HCT116 (cell line): Measurements from ENCODE around the gene WNT7B. TPM values are rescaled to one million over a fixed set of nuclear protein-coding genes. Genes with fewer than 3 reads are reported as not detected.

Source experiments
- ATAC-seq: fragments of 200-7000 bp; cut with Tn5 transposase; 2 replicates; pipeline ENCODE4 v1.9.1; 2020; ENCODE audit warnings: mild to moderate bottlenecking, moderate library complexity
- BruUV-seq: library from RNA; stranded (reverse); fragments of 400-500 nt; replicated peaks from 2 replicates; lab custom pipeline; 2021; lab: Mats Ljungman, UMichigan
- CTCF ChIA-PET: fragments of 300-600 bp; sonication (Branson Sonifier 250); formaldehyde crosslinking; loops from one replicate; lab custom pipeline; 2021; ENCODE audit warnings: antibody characterized with exemption; lab: Charles Lee
- POLR2A ChIA-PET: fragments of 300-600, 350-600 bp; sonication (Branson Sonifier 250); formaldehyde crosslinking; loops from one replicate; lab custom pipeline; 2021; ENCODE audit warnings: antibody characterized with exemption; lab: Charles Lee
- RAD21 ChIA-PET, 2 experiments: fragments of 300-600 bp; sonication (Branson Sonifier 250); formaldehyde crosslinking; loops; one replicate each; lab custom pipeline; 2023; ENCODE audit warnings: low total read pairs in 2 of 2; ENCODE audit not compliant: uncharacterized antibody in 2 of 2, unreplicated experiment in 2 of 2, low non-redundant PET in 1 of 2; lab: Charles Lee
- DNase-seq: peaks from one replicate; pipeline ENCODE4 v3.0.0-alpha.2; 2010; ENCODE audit warnings: low read depth, low spot score
- H2AFZ ChIP-seq: fragments of 200-600 bp; shearing (Covaris generic), sonication (generic); 2 replicates; pipeline ENCODE4 v1.6.1; 2017; ENCODE audit warnings: low read depth, mixed run types, mixed read lengths, antibody characterized with exemption, low read length; ENCODE audit not compliant: poor library complexity, severe bottlenecking
- H3K27ac ChIP-seq: 2 replicates; pipeline ENCODE4 v1.5.1; 2012; ENCODE audit warnings: low read depth, low read length
- H3K27me3 ChIP-seq: fragments of 200-600 bp; sonication (generic); 2 replicates; pipeline ENCODE4 v1.6.1; 2016; ENCODE audit warnings: mixed run types, low read length, mixed read lengths; ENCODE audit not compliant: insufficient read depth
- H3K36me3 ChIP-seq, 2 experiments: fragments of 200-500 bp in 1 of 2; fragments of 200-600 bp in 1 of 2; sonication (Bioruptor generic) in 1 of 2; sonication (generic) in 1 of 2; 2 replicates each; pipeline versions ENCODE4 v1.5.1 to v1.6.1; 2014 to 2016; ENCODE audit warnings: low read length in 2 of 2, inconsistent platforms in 1 of 2, mixed read lengths in 1 of 2, mixed run types in 1 of 2; ENCODE audit not compliant: insufficient read depth in 2 of 2, control insufficient read depth in 1 of 2
- H3K4me1 ChIP-seq, 2 experiments: fragments of 200-600 bp in 1 of 2; sonication (generic) in 1 of 2; 2 replicates each; pipeline versions ENCODE4 v1.5.1 to v1.6.1; 2012 to 2017; ENCODE audit warnings: low read length in 2 of 2, inconsistent platforms in 1 of 2, mild to moderate bottlenecking in 1 of 2, mixed read lengths in 1 of 2, mixed run types in 1 of 2, moderate library complexity in 1 of 2; ENCODE audit not compliant: insufficient read depth in 2 of 2, control insufficient read depth in 1 of 2
- H3K4me2 ChIP-seq: fragments of 200-600 bp; sonication (generic); 2 replicates; pipeline ENCODE4 v1.6.1; 2017; ENCODE audit warnings: mixed run types, low read length, mixed read lengths
- H3K4me3 ChIP-seq, 2 experiments: fragments of 200-600 bp in 1 of 2; sonication (generic) in 1 of 2; replicated peaks in 1 of 2; 2 replicates each; pipeline ENCODE4 v1.5.1; 2011 to 2016; ENCODE audit warnings: low read length in 2 of 2, control low read depth in 1 of 2, low read depth in 1 of 2, mild to moderate bottlenecking in 1 of 2, mixed read lengths in 1 of 2, mixed run types in 1 of 2
- H3K79me2 ChIP-seq: fragments of 200-600 bp; sonication (generic); 2 replicates; pipeline ENCODE4 v1.6.1; 2017; ENCODE audit warnings: mild to moderate bottlenecking, mixed run types, low read length, moderate library complexity, mixed read lengths; ENCODE audit not compliant: insufficient read depth
- H3K9ac ChIP-seq: fragments of 200-600 bp; sonication (generic); 2 replicates; pipeline ENCODE4 v1.6.1; 2016; ENCODE audit warnings: low read length, mixed read lengths
- H3K9me2 ChIP-seq: fragments of 200-600 bp; sonication (generic), shearing (Covaris generic); 2 replicates; pipeline ENCODE4 v1.6.1; 2017; ENCODE audit warnings: mixed run types, mild to moderate bottlenecking, moderate library complexity; ENCODE audit not compliant: insufficient read depth
- H3K9me3 ChIP-seq, 2 experiments: fragments of 200-500 bp in 1 of 2; fragments of 200-600 bp in 1 of 2; sonication (Bioruptor generic) in 1 of 2; sonication (generic) in 1 of 2; 2 replicates each; pipeline ENCODE4 v1.6.1; 2014 to 2017; ENCODE audit warnings: low read length in 2 of 2, mixed read lengths in 2 of 2, inconsistent platforms in 1 of 2, low read depth in 1 of 2, mild to moderate bottlenecking in 1 of 2, mixed run types in 1 of 2, moderate library complexity in 1 of 2; ENCODE audit not compliant: control insufficient read depth in 1 of 2, insufficient read depth in 1 of 2
- H4K20me1 ChIP-seq: fragments of 200-600 bp; sonication (generic), shearing (Covaris generic); 2 replicates; pipeline ENCODE4 v1.6.1; 2017; ENCODE audit warnings: mixed run types, mild to moderate bottlenecking, moderate library complexity; ENCODE audit not compliant: insufficient read depth
- CBX3 ChIP-seq: IDR thresholded peaks from 2 replicates; pipeline ENCODE4 v1.6.1; 2012; ENCODE audit warnings: low read depth
- CEBPB ChIP-seq: IDR thresholded peaks from 2 replicates; pipeline ENCODE4 v1.6.1; 2012; ENCODE audit warnings: low read depth
- EGR1 ChIP-seq: IDR thresholded peaks from 2 replicates; pipeline ENCODE4 v1.6.1; 2012; ENCODE audit warnings: low read depth
- ELF1 ChIP-seq: IDR thresholded peaks from 2 replicates; pipeline ENCODE4 v1.6.1; 2012; ENCODE audit warnings: low read depth, borderline replicate concordance
- EZH2 ChIP-seq: fragments of 200-600 bp; sonication (generic); IDR thresholded peaks from 2 replicates; pipeline ENCODE4 v1.6.1; 2017; ENCODE audit warnings: antibody characterized with exemption, mixed run types
- FOSL1 ChIP-seq: IDR thresholded peaks from 2 replicates; pipeline ENCODE4 v1.6.1; 2012; ENCODE audit warnings: low read depth
- MAX ChIP-seq: IDR thresholded peaks from 2 replicates; pipeline ENCODE4 v1.6.1; 2012
- POLR2A ChIP-seq: IDR thresholded peaks from 2 replicates; pipeline ENCODE4 v1.7.0; 2011; ENCODE audit warnings: borderline replicate concordance; ENCODE audit not compliant: insufficient read depth, insufficient read length; ENCODE audit errors: extremely low read depth
- POLR2AphosphoS5 ChIP-seq: IDR thresholded peaks from 2 replicates; pipeline ENCODE4 v1.6.1; 2011; ENCODE audit warnings: mild to moderate bottlenecking, low read depth, low read length, moderate library complexity
- RAD21 ChIP-seq: IDR thresholded peaks from 2 replicates; pipeline ENCODE4 v1.6.1; 2012; ENCODE audit warnings: low read depth, mild to moderate bottlenecking
- SIN3A ChIP-seq: IDR thresholded peaks from 2 replicates; pipeline ENCODE4 v1.6.1; 2012; ENCODE audit warnings: low read depth
- SRF ChIP-seq: IDR thresholded peaks from 2 replicates; pipeline ENCODE4 v1.6.1; 2012; ENCODE audit warnings: low read depth
- TCF7L2 ChIP-seq: IDR thresholded peaks from 2 replicates; pipeline ENCODE4 v1.7.0; 2011; ENCODE audit warnings: borderline replicate concordance, inconsistent platforms; ENCODE audit not compliant: insufficient read depth, insufficient read length; ENCODE audit errors: extremely low read depth
- YY1 ChIP-seq: IDR thresholded peaks from 2 replicates; pipeline ENCODE4 v1.6.1; 2011; ENCODE audit warnings: low read length, low read depth, moderate library complexity, mild to moderate bottlenecking; ENCODE audit not compliant: insufficient replicate concordance; ENCODE audit errors: extremely low read depth
- ZFX ChIP-seq: fragments of 450-650 bp; IDR thresholded peaks from 2 replicates; pipeline ENCODE4 v1.6.1; 2017
- ZNF274 ChIP-seq: fragments of 200-500 bp; sonication (Bioruptor generic); IDR thresholded peaks from 2 replicates; pipeline ENCODE4 v1.6.1; 2014; ENCODE audit warnings: mild to moderate bottlenecking, low read depth, low read length, inconsistent platforms
- intact Hi-C: fragments of 100-400 bp; cut with micrococcal nuclease; formaldehyde crosslinking; loops from 2 replicates; pipeline ENCODE4 v1.10.0; 2022
- total RNA-seq: library from RNA; stranded (reverse); gene quantifications from one replicate; pipeline ENCODE4 v1.2.1, GENCODE V29; 2021; ENCODE audit not compliant: unreplicated experiment

The WNT7B gene
- total RNA-seq, 1 experiment from 2014 or later = 10.5 TPM

GRCh38 chr22:45897736-45898135 is 79.2 kb downstream of the WNT7B start:
- no peak overlapping the region for H3K4me3 ChIP-seq
- H3K27me3 ChIP-seq = no peaks in the 10 kb centered on the region
- CTCF ChIA-PET = no interaction called here
- no peaks in the 10 kb centered on the region for H3K36me3 ChIP-seq
- H3K4me2 ChIP-seq = no peak overlapping the region
- no peak for TF ChIP-seq ZNF274
- TF ChIP-seq FOSL1 = no peak
- no peak for TF ChIP-seq ELF1
- no peaks in the 10 kb centered on the region for H3K79me2 ChIP-seq
- no TSS peak for BruUV-seq
- no peak overlapping the region for H3K9ac ChIP-seq
- RAD21 ChIA-PET = no interaction called here
- H4K20me1 ChIP-seq = no peaks in the 10 kb centered on the region
- ATAC-seq = no peak
- intact Hi-C loops = no loop called here
- DNase-seq = no peak
- peaks cover 8 to 11% of the 10 kb centered on the region in 2 experiments; a peak in 3 of 4 replicates for H3K4me1 ChIP-seq
- H3K27ac ChIP-seq = no peak overlapping the region
- H3K9me2 ChIP-seq = no peaks in the 10 kb centered on the region
- H3K9me3 ChIP-seq = no peaks in the 10 kb centered on the region
- H2AFZ ChIP-seq = no peak overlapping the region
- POLR2A ChIA-PET = no interaction called here

- CTCF ChIA-PET = no interaction called here
- no peaks in the 10 kb centered on the region for H3K27me3 ChIP-seq
- RAD21 ChIA-PET = no interaction called here
These were observed 79.9 kb downstream of the WNT7B start for GRCh38 chr22:45896964-45897538.

More at GRCh38 chr22:45896964-45897538, 79.9 kb downstream of the WNT7B start:
- Histone ChIP-seq H3K4me3 (no peak overlapping the region), H3K9ac (no peak overlapping the region), H3K4me2 (no peak overlapping the region), H3K36me3 (no peaks in the 10 kb centered on the region), H3K4me1 (peaks cover 8 to 11% of the 10 kb centered on the region in 2 experiments; a peak in 3 of 4 replicates), H3K79me2 (no peaks in the 10 kb centered on the region), H4K20me1 (no peaks in the 10 kb centered on the region), H2AFZ (no peak overlapping the region), H3K9me3 (no peaks in the 10 kb centered on the region), H3K9me2 (no peaks in the 10 kb centered on the region), H3K27ac (no peak overlapping the region)
- POLR2A ChIA-PET = no interaction called here
- DNase-seq (no peak), ATAC-seq (no peak)
- intact Hi-C loops = no loop called here
- no peak for TF ChIP-seq MAX
- no peak for TF ChIP-seq EGR1
- TF ChIP-seq SRF = no peak
- no peak for TF ChIP-seq TCF7L2
- TF ChIP-seq YY1 = no peak
- no peak for TF ChIP-seq CBX3
- no peak for TF ChIP-seq SIN3A
- no peak for TF ChIP-seq FOSL1
- TF ChIP-seq ZFX = no peak
- TF ChIP-seq POLR2A = no peak
- TF ChIP-seq CEBPB = no peak
- TF ChIP-seq EZH2 = no peak
- no peak for TF ChIP-seq POLR2AphosphoS5
- TF ChIP-seq RAD21 = no peak
- no TSS peak for BruUV-seq
